ENCODE data around the gene CYP46A1.

CYP46A1 gene

GRCh38 chr14:99691111-99691885, 7.2 kb downstream of the CYP46A1 start:
- in situ Hi-C loops (cut with HindIII; ENCODE audit: low sequenced_read_pairs) = no loop called here
- TF ChIP-seq CTCF (IDR thresholded peaks at IDR 0.05; ENCODE audit: low read depth, low read length, missing control alignments) = no peak
- DNase-seq (ENCODE audit: low read depth) = no peak
- H3K4me3 ChIP-seq (ENCODE audit: low read depth, low read length) = no peak overlapping the region

GRCh38 chr14:99693918-99694317, 9.8 kb downstream of the CYP46A1 start:
- H3K4me3 ChIP-seq (ENCODE audit: low read depth, low read length) = no peak overlapping the region
- no peak for DNase-seq (ENCODE audit: low read depth)
- in situ Hi-C loops (cut with HindIII; ENCODE audit: low sequenced_read_pairs) = no loop called here
- TF ChIP-seq CTCF (IDR thresholded peaks at IDR 0.05; ENCODE audit: low read depth, low read length, missing control alignments) = no peak

- no peak for TF ChIP-seq CTCF (IDR thresholded peaks at IDR 0.05; ENCODE audit: low read depth, low read length, missing control alignments)
- in situ Hi-C loops (cut with HindIII; ENCODE audit: low sequenced_read_pairs) = no loop called here
- DNase-seq (ENCODE audit: low read depth) = no peak
- H3K4me3 ChIP-seq (ENCODE audit: low read depth, low read length) = no peak overlapping the region
Observed at GRCh38 chr14:99696929-99697328, 12.8 kb downstream of the CYP46A1 start.

GRCh38 chr14:99698236-99698635, 14.1 kb downstream of the CYP46A1 start:
- no peak for DNase-seq (ENCODE audit: low read depth)
- H3K4me3 ChIP-seq (ENCODE audit: low read depth, low read length) = no peak overlapping the region
- no peak for TF ChIP-seq CTCF (IDR thresholded peaks at IDR 0.05; ENCODE audit: low read depth, low read length, missing control alignments)
- in situ Hi-C loops (cut with HindIII; ENCODE audit: low sequenced_read_pairs) = no loop called here

GRCh38 chr14:99698642-99699041, 14.5 kb downstream of the CYP46A1 start:
- H3K4me3 ChIP-seq (ENCODE audit: low read depth, low read length) = no peak overlapping the region
- in situ Hi-C loops (cut with HindIII; ENCODE audit: low sequenced_read_pairs) = no loop called here
- no peak for DNase-seq (ENCODE audit: low read depth)
- no peak for TF ChIP-seq CTCF (IDR thresholded peaks at IDR 0.05; ENCODE audit: low read depth, low read length, missing control alignments)

GRCh38 chr14:99699085-99699760, 15.1 kb downstream of the CYP46A1 start:
- no peak overlapping the region for H3K4me3 ChIP-seq (ENCODE audit: low read depth, low read length)
- in situ Hi-C loops (cut with HindIII; ENCODE audit: low sequenced_read_pairs) = no loop called here
- DNase-seq (ENCODE audit: low read depth) = no peak
- no peak for TF ChIP-seq CTCF (IDR thresholded peaks at IDR 0.05; ENCODE audit: low read depth, low read length, missing control alignments)

Data from astrocyte of the cerebellum (primary cell).